H1 (cell line): Measurements from ENCODE around the gene EPB41L5.

Experiments
- EZH2 ChIP-seq: fragments of 200-600 bp; sonication (generic); IDR thresholded peaks from 2 replicates; pipeline ENCODE4 v1.7.1; 2012; ENCODE audit warnings: low read depth, mild to moderate bottlenecking, moderate library complexity, low read length, inconsistent platforms; ENCODE audit not compliant: severe bottlenecking
- POLR2AphosphoS5 ChIP-seq: IDR thresholded peaks from 2 replicates; pipeline ENCODE4 v1.6.1; 2011; ENCODE audit warnings: low read depth, low read length
- TF ChIP-seq, protein P1 (sequence below), 3 experiments: IDR thresholded peaks; 1 replicate in 2 of 3; 2 replicates in 1 of 3; pipeline versions ENCODE4 v1.5.1 to v1.6.1; 2011; ENCODE audit warnings: low read length in 3 of 3, mild to moderate bottlenecking in 3 of 3, inconsistent platforms in 2 of 3, low read depth in 1 of 3, moderate library complexity in 1 of 3; ENCODE audit not compliant: insufficient read depth in 1 of 3; ENCODE audit errors: control extremely low read depth in 1 of 3

GRCh38 chr2:120028795-120029194 is 15.9 kb downstream of the EPB41L5 start:
- TF ChIP-seq, protein P1, sequence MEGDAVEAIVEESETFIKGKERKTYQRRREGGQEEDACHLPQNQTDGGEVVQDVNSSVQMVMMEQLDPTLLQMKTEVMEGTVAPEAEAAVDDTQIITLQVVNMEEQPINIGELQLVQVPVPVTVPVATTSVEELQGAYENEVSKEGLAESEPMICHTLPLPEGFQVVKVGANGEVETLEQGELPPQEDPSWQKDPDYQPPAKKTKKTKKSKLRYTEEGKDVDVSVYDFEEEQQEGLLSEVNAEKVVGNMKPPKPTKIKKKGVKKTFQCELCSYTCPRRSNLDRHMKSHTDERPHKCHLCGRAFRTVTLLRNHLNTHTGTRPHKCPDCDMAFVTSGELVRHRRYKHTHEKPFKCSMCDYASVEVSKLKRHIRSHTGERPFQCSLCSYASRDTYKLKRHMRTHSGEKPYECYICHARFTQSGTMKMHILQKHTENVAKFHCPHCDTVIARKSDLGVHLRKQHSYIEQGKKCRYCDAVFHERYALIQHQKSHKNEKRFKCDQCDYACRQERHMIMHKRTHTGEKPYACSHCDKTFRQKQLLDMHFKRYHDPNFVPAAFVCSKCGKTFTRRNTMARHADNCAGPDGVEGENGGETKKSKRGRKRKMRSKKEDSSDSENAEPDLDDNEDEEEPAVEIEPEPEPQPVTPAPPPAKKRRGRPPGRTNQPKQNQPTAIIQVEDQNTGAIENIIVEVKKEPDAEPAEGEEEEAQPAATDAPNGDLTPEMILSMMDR (IDR thresholded peaks at IDR 0.05; ENCODE audit: control extremely low read depth in 1 of 3, insufficient read depth in 1 of 3, low read depth in 1 of 3, low read length in 3 of 3): no peak
- TF ChIP-seq POLR2AphosphoS5 (no peak), EZH2 (no peak)
